H9 (cell line): ENCODE results near the gene PITPNM3. TPM values are rescaled to one million over a fixed set of nuclear protein-coding genes. Genes with fewer than 3 reads are reported as not detected.

Source experiments
- DNase-seq: peaks from one replicate; pipeline ENCODE4 v3.0.0-alpha.2; 2017
- H2AFZ ChIP-seq: one replicate; pipeline ENCODE4 v1.6.1; 2013; ENCODE audit warnings: mild to moderate bottlenecking, low read length, control low read depth, moderate library complexity
- H2AK5ac ChIP-seq: 2 replicates; pipeline ENCODE4 v1.6.1; 2013; ENCODE audit warnings: low read length, control low read depth, mixed read lengths; ENCODE audit not compliant: insufficient read length
- H2BK120ac ChIP-seq: one replicate; pipeline ENCODE4 v1.6.1; 2013; ENCODE audit warnings: low read depth, mild to moderate bottlenecking, low read length, control low read depth, inconsistent platforms; ENCODE audit not compliant: poor library complexity, severe bottlenecking
- H2BK12ac ChIP-seq: 2 replicates; pipeline ENCODE4 v1.6.1; 2013; ENCODE audit warnings: low read length, control low read depth, mixed read lengths, low read depth; ENCODE audit not compliant: insufficient read length
- H2BK15ac ChIP-seq: 2 replicates; pipeline ENCODE4 v1.6.1; 2013; ENCODE audit warnings: low read depth, low read length, control low read depth
- H2BK20ac ChIP-seq: one replicate; pipeline ENCODE4 v1.6.1; 2013; ENCODE audit warnings: low read depth, mild to moderate bottlenecking, low read length, control low read depth, inconsistent platforms; ENCODE audit not compliant: poor library complexity, severe bottlenecking
- H2BK5ac ChIP-seq: 2 replicates; pipeline ENCODE4 v1.6.1; 2013; ENCODE audit warnings: low read length, control low read depth, mixed read lengths; ENCODE audit not compliant: insufficient read length
- H3K14ac ChIP-seq: 2 replicates; pipeline ENCODE4 v1.6.1; 2013; ENCODE audit warnings: low read length, control low read depth; ENCODE audit not compliant: insufficient read depth
- H3K18ac ChIP-seq: 2 replicates; pipeline ENCODE4 v1.6.1; 2013; ENCODE audit warnings: low read depth, mild to moderate bottlenecking, mixed read lengths, low read length, control low read depth; ENCODE audit not compliant: insufficient read length
- H3K23ac ChIP-seq: 2 replicates; pipeline ENCODE4 v1.6.1; 2013; ENCODE audit warnings: low read length, control low read depth, mixed read lengths, low read depth; ENCODE audit not compliant: insufficient read length
- H3K23me2 ChIP-seq: 2 replicates; pipeline ENCODE4 v1.6.1; 2013; ENCODE audit warnings: low read depth, mild to moderate bottlenecking, mixed read lengths, low read length, control low read depth; ENCODE audit not compliant: insufficient read length, poor library complexity, severe bottlenecking
- H3K27ac ChIP-seq: 2 replicates; pipeline ENCODE4 v1.5.1; 2013; ENCODE audit warnings: low read length, control low read depth, mixed read lengths, low read depth; ENCODE audit not compliant: insufficient read length
- H3K27me3 ChIP-seq: 2 replicates; pipeline ENCODE4 v1.6.1; 2013; ENCODE audit warnings: low read length, control low read depth, inconsistent platforms; ENCODE audit not compliant: insufficient read depth
- H3K4ac ChIP-seq: 2 replicates; pipeline ENCODE4 v1.6.1; 2013; ENCODE audit warnings: low read depth, mild to moderate bottlenecking, control low read depth, inconsistent platforms, low read length, moderate library complexity
- H3K4me1 ChIP-seq: 2 replicates; pipeline ENCODE4 v1.6.1; 2013; ENCODE audit warnings: low read length, control low read depth, inconsistent platforms; ENCODE audit not compliant: insufficient read depth
- H3K4me2 ChIP-seq: 2 replicates; pipeline ENCODE4 v1.6.1; 2013; ENCODE audit warnings: low read length, control low read depth, mixed read lengths; ENCODE audit not compliant: insufficient read length, insufficient read depth
- H3K56ac ChIP-seq: 2 replicates; pipeline ENCODE4 v1.6.1; 2013; ENCODE audit warnings: low read depth, mild to moderate bottlenecking, mixed read lengths, low read length, control low read depth; ENCODE audit not compliant: insufficient read length
- H3K79me1 ChIP-seq: 2 replicates; pipeline ENCODE4 v1.6.1; 2013; ENCODE audit warnings: low read depth, mild to moderate bottlenecking, moderate library complexity, low read length, control low read depth, inconsistent platforms; ENCODE audit not compliant: insufficient read depth, poor library complexity, severe bottlenecking
- H3K79me2 ChIP-seq: 2 replicates; pipeline ENCODE4 v1.6.1; 2013; ENCODE audit warnings: low read length, control low read depth, inconsistent platforms; ENCODE audit not compliant: insufficient read depth
- H3K9ac ChIP-seq: 2 replicates; pipeline ENCODE4 v1.6.1; 2013; ENCODE audit warnings: low read length, control low read depth, mixed read lengths; ENCODE audit not compliant: insufficient read length; ENCODE audit errors: extremely low read depth
- H3K9me3 ChIP-seq: one replicate; pipeline ENCODE4 v1.6.1; 2013; ENCODE audit warnings: low read depth, low read length, inconsistent platforms; ENCODE audit not compliant: control insufficient read depth
- H3T11ph ChIP-seq: one replicate; pipeline ENCODE4 v1.6.1; 2013; ENCODE audit warnings: mild to moderate bottlenecking, low read length, control low read depth, inconsistent platforms
- H4K20me1 ChIP-seq: one replicate; pipeline ENCODE4 v1.6.1; 2013; ENCODE audit not compliant: control insufficient read depth, insufficient read length, insufficient read depth
- H4K5ac ChIP-seq: 2 replicates; pipeline ENCODE4 v1.6.1; 2013; ENCODE audit warnings: low read depth, mild to moderate bottlenecking, mixed read lengths, low read length, control low read depth; ENCODE audit not compliant: insufficient read length
- H4K8ac ChIP-seq: replicated peaks from 2 replicates; pipeline ENCODE4 v1.6.1; 2013; ENCODE audit warnings: low read length, control low read depth, mixed read lengths, low read depth; ENCODE audit not compliant: insufficient read length
- H4K91ac ChIP-seq: 2 replicates; pipeline ENCODE4 v1.6.1; 2013; ENCODE audit warnings: low read depth, mild to moderate bottlenecking, moderate library complexity, mixed read lengths, low read length, control low read depth; ENCODE audit not compliant: insufficient read length
- H3K27ac Mint-ChIP-seq, 3 experiments: 2 replicates in 2 of 3; 3 replicates in 1 of 3; pipeline ENCODE4 v1.8.0; 2020 to 2021; ENCODE audit warnings: mixed read lengths in 3 of 3, mild to moderate bottlenecking in 1 of 3, moderate library complexity in 1 of 3
- H3K27me3 Mint-ChIP-seq: 2 replicates; pipeline ENCODE4 v1.8.0; 2021; ENCODE audit warnings: low read depth, mild to moderate bottlenecking, moderate library complexity, mixed read lengths
- H3K36me3 Mint-ChIP-seq, 3 experiments: 2 replicates in 2 of 3; 3 replicates in 1 of 3; pipeline ENCODE4 v1.8.0; 2020 to 2021; ENCODE audit warnings: low read depth in 3 of 3, mixed read lengths in 3 of 3; ENCODE audit not compliant: insufficient read depth in 1 of 3
- H3K4me1 Mint-ChIP-seq, 2 experiments: 2 replicates each; pipeline ENCODE4 v1.8.0; 2020; ENCODE audit warnings: mixed read lengths in 2 of 2
- H3K4me3 Mint-ChIP-seq, 2 experiments: 2 replicates in 1 of 2; 3 replicates in 1 of 2; pipeline ENCODE4 v1.8.0; 2020 to 2021; ENCODE audit warnings: mild to moderate bottlenecking in 2 of 2, mixed read lengths in 2 of 2, moderate library complexity in 1 of 2
- H3K9me3 Mint-ChIP-seq, 2 experiments: 2 replicates in 1 of 2; 3 replicates in 1 of 2; pipeline ENCODE4 v1.8.0; 2020; ENCODE audit warnings: mild to moderate bottlenecking in 2 of 2, mixed read lengths in 2 of 2, moderate library complexity in 1 of 2
- WGBS: extraction: QIAGEN DNeasy Blood & Tissue Kit; methylation state at CpG from one replicate; pipeline ENCODE4 v1.1.7; 2013; ENCODE audit warnings: missing lambda C conversion rate, low lambda C conversion rate, mixed read lengths; ENCODE audit not compliant: insufficient read length; ENCODE audit errors: extremely low coverage; 5-methylcytosine and 5-hydroxymethylcytosine counted together
- total RNA-seq: library from RNA; stranded (reverse); gene quantifications from 2 replicates; pipeline ENCODE4 v1.2.1, GENCODE V29; 2021
- TF ChIP-seq, protein P1 (sequence below): fragments of 200-600 bp; sonication (generic); conservative IDR thresholded peaks from 3 replicates; pipeline ENCODE4 v1.8.0; 2021; ENCODE audit warnings: antibody characterized with exemption, mild to moderate bottlenecking

The PITPNM3 gene
- total RNA-seq, 1 experiment from 2014 or later, result 3.4 TPM

DNA sequence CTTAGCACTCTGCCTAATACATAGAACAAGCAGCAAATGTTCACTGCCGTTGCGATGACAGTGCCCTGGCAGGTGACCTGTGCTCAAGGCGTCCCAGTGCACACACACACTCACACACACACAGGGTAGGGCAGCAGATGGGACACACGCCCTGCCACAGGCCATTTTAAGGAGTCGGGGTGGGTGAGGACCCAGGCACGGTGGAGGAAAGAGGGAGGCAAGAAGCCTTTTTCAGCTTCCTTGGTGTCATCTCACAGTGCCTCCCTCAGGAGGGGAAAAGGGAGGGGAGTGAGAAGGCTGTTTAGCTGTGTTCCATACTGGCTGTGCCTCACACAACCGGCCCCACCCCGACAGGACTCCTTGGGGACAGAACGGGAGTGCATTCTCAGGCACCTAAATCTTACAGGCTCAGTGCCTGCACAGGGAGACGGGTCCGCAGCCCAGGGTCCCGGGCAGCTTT, 1.5 kb downstream of the PITPNM3 start:
- H3K4me2 ChIP-seq, result peak overlapping the region; percentile 57
- H3K27me3 ChIP-seq, result peaks cover 21% of the 10 kb centered on the region
- no peak overlapping the region for H3K14ac ChIP-seq
- H3K9ac ChIP-seq, result no peak overlapping the region
- H3K56ac ChIP-seq, result no peak overlapping the region
- H3T11ph ChIP-seq, result no peak overlapping the region
- peaks cover 8% of the 10 kb centered on the region for H3K23me2 ChIP-seq
- no peaks in the 10 kb centered on the region for H3K79me2 ChIP-seq
- no peaks in the 10 kb centered on the region; a peak in 1 of 5 replicates for H3K9me3 Mint-ChIP-seq
- peaks cover 66% of the 10 kb centered on the region for H3K27me3 Mint-ChIP-seq
- no peak overlapping the region for H2BK5ac ChIP-seq
- peaks cover 30 to 39% of the 10 kb centered on the region in 2 experiments for H3K4me1 Mint-ChIP-seq
- no peaks in the 10 kb centered on the region for H3K79me1 ChIP-seq
- no peaks in the 10 kb centered on the region for H4K20me1 ChIP-seq
- H3K4me3 Mint-ChIP-seq, result peak overlapping the region; percentile 61 to 84
- no peak overlapping the region for H4K8ac ChIP-seq
- no peaks in the 10 kb centered on the region for H3K9me3 ChIP-seq
- H4K91ac ChIP-seq, result no peak overlapping the region
- no peak overlapping the region for H3K4ac ChIP-seq
- H3K27ac Mint-ChIP-seq, result no peak overlapping the region
- H2BK15ac ChIP-seq, result no peak overlapping the region
- no peak overlapping the region for H2BK12ac ChIP-seq
- H3K4me1 ChIP-seq, result peaks cover 1% of the 10 kb centered on the region; the same call in 1 of the 2 replicates
- H2AFZ ChIP-seq, result no peak overlapping the region
- no peaks in the 10 kb centered on the region; a peak in 1 of 7 replicates for H3K36me3 Mint-ChIP-seq
- no peak overlapping the region for H3K23ac ChIP-seq
- H3K27ac ChIP-seq, result no peak overlapping the region
- WGBS, result no CpG with 5 or more reads among the region's 12 CpGs
- H2BK120ac ChIP-seq, result no peak overlapping the region
- H4K5ac ChIP-seq, result no peak overlapping the region
- peak; percentile 56 for DNase-seq
- H2BK20ac ChIP-seq, result no peak overlapping the region
- H3K18ac ChIP-seq, result no peak overlapping the region
- TF ChIP-seq, protein P1, sequence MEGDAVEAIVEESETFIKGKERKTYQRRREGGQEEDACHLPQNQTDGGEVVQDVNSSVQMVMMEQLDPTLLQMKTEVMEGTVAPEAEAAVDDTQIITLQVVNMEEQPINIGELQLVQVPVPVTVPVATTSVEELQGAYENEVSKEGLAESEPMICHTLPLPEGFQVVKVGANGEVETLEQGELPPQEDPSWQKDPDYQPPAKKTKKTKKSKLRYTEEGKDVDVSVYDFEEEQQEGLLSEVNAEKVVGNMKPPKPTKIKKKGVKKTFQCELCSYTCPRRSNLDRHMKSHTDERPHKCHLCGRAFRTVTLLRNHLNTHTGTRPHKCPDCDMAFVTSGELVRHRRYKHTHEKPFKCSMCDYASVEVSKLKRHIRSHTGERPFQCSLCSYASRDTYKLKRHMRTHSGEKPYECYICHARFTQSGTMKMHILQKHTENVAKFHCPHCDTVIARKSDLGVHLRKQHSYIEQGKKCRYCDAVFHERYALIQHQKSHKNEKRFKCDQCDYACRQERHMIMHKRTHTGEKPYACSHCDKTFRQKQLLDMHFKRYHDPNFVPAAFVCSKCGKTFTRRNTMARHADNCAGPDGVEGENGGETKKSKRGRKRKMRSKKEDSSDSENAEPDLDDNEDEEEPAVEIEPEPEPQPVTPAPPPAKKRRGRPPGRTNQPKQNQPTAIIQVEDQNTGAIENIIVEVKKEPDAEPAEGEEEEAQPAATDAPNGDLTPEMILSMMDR, result no peak
- H2AK5ac ChIP-seq, result no peak overlapping the region
